HL-60 (cell line): ENCODE results near the gene TOX2.
A peak's percentile ranks its signal among the peaks of the same experiment; 100 is the strongest.

Source experiments
- DNase-seq, 2 experiments: peaks; one replicate each; pipeline ENCODE4 v3.0.0-alpha.2; 2010 to 2020; ENCODE audit warnings: low read depth in 1 of 2, low spot score in 1 of 2
- H3K27ac ChIP-seq: fragments of 250-450 bp; sonication (Bioruptor Pico); replicated peaks from 2 replicates; pipeline ENCODE4 v1.5.1; 2020; ENCODE audit warnings: mild to moderate bottlenecking, moderate library complexity
- H3K27me3 ChIP-seq: fragments of 250-450 bp; sonication (Bioruptor Pico); 2 replicates; pipeline ENCODE4 v1.5.1; 2021; ENCODE audit warnings: mild to moderate bottlenecking, moderate library complexity; ENCODE audit not compliant: insufficient read depth, poor library complexity, severe bottlenecking
- H3K4me3 ChIP-seq: replicated peaks from 2 replicates; pipeline ENCODE4 v1.5.1; 2011; ENCODE audit warnings: mild to moderate bottlenecking, control low read depth, low read length; ENCODE audit not compliant: insufficient read depth
- GABPA ChIP-seq: IDR thresholded peaks from 2 replicates; pipeline ENCODE4 v1.6.1; 2012; ENCODE audit warnings: low read depth
- POLR2AphosphoS5 ChIP-seq: IDR thresholded peaks from 2 replicates; pipeline ENCODE4 v1.6.1; 2012; ENCODE audit warnings: low read depth
- SPI1 ChIP-seq: IDR thresholded peaks from 2 replicates; pipeline ENCODE4 v1.6.1; 2012; ENCODE audit warnings: low read depth, mild to moderate bottlenecking, borderline replicate concordance
- TF ChIP-seq, protein P1 (sequence below): IDR thresholded peaks from 2 replicates; pipeline ENCODE4 v1.6.1; 2012; ENCODE audit warnings: low read depth; ENCODE audit not compliant: insufficient replicate concordance
- TF ChIP-seq, protein P2 (sequence below): IDR thresholded peaks from one replicate; pipeline ENCODE4 v1.5.1; 2011; ENCODE audit warnings: low read length, control low read depth, inconsistent platforms; ENCODE audit not compliant: insufficient read depth

TOX2 gene

GRCh38 chr20:43959079-43959919, 44.6 kb downstream of the TOX2 start:
- H3K27me3 ChIP-seq = no peaks in the 10 kb centered on the region
- TF ChIP-seq SPI1 (peak; percentile 46; the same call in 1 of the 2 replicates), POLR2AphosphoS5 (no peak), GABPA (no peak)
- no peak overlapping the region for H3K4me3 ChIP-seq
- peak in 1 of 2 experiments; percentile 58 for DNase-seq
- peak overlapping the region; percentile 47 for H3K27ac ChIP-seq

- TF ChIP-seq, protein P1, sequence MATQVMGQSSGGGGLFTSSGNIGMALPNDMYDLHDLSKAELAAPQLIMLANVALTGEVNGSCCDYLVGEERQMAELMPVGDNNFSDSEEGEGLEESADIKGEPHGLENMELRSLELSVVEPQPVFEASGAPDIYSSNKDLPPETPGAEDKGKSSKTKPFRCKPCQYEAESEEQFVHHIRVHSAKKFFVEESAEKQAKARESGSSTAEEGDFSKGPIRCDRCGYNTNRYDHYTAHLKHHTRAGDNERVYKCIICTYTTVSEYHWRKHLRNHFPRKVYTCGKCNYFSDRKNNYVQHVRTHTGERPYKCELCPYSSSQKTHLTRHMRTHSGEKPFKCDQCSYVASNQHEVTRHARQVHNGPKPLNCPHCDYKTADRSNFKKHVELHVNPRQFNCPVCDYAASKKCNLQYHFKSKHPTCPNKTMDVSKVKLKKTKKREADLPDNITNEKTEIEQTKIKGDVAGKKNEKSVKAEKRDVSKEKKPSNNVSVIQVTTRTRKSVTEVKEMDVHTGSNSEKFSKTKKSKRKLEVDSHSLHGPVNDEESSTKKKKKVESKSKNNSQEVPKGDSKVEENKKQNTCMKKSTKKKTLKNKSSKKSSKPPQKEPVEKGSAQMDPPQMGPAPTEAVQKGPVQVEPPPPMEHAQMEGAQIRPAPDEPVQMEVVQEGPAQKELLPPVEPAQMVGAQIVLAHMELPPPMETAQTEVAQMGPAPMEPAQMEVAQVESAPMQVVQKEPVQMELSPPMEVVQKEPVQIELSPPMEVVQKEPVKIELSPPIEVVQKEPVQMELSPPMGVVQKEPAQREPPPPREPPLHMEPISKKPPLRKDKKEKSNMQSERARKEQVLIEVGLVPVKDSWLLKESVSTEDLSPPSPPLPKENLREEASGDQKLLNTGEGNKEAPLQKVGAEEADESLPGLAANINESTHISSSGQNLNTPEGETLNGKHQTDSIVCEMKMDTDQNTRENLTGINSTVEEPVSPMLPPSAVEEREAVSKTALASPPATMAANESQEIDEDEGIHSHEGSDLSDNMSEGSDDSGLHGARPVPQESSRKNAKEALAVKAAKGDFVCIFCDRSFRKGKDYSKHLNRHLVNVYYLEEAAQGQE = no peak
- no peak for TF ChIP-seq POLR2AphosphoS5
- TF ChIP-seq, protein P2, sequence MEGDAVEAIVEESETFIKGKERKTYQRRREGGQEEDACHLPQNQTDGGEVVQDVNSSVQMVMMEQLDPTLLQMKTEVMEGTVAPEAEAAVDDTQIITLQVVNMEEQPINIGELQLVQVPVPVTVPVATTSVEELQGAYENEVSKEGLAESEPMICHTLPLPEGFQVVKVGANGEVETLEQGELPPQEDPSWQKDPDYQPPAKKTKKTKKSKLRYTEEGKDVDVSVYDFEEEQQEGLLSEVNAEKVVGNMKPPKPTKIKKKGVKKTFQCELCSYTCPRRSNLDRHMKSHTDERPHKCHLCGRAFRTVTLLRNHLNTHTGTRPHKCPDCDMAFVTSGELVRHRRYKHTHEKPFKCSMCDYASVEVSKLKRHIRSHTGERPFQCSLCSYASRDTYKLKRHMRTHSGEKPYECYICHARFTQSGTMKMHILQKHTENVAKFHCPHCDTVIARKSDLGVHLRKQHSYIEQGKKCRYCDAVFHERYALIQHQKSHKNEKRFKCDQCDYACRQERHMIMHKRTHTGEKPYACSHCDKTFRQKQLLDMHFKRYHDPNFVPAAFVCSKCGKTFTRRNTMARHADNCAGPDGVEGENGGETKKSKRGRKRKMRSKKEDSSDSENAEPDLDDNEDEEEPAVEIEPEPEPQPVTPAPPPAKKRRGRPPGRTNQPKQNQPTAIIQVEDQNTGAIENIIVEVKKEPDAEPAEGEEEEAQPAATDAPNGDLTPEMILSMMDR = no peak
- no peak for TF ChIP-seq SPI1
- TF ChIP-seq GABPA = no peak
- H3K27me3 ChIP-seq = peaks cover under 1% of the 10 kb centered on the region
- DNase-seq = no peak
- H3K27ac ChIP-seq = no peak overlapping the region; the same call in 1 of the 2 replicates
- no peak overlapping the region for H3K4me3 ChIP-seq
Measured at GRCh38 chr20:43959920-43960227, 45.2 kb downstream of the TOX2 start.

DNA sequence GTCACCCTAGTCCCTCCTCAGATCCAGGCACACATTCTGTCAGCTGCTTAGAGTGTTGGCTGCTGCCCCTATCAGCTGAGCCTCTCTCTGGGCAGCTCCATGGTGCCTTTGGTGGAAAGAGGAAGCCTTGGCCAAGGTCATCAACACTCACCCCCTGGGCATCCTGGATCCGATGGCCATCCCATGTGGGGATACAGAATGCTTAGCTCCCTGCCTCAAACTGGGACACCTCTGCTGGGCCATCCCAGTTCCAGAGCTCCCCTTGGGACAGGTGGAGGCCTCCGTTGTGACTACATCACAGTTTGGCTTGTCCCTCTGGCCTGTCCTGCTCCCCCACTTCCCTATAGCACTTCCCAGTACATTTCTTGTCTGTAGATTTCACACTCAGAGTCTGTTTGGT, 45.6 kb downstream of the TOX2 start:
- DNase-seq = no peak
- TF ChIP-seq, protein P2 = no peak
- TF ChIP-seq SPI1 = no peak; the same call in 1 of the 2 replicates
- no peak overlapping the region for H3K27ac ChIP-seq
- H3K4me3 ChIP-seq = no peak overlapping the region
- H3K27me3 ChIP-seq = peaks cover 4% of the 10 kb centered on the region

GRCh38 chr20:43961116-43961515, 46.5 kb downstream of the TOX2 start:
- DNase-seq = no peak
- Histone ChIP-seq H3K4me3 (no peak overlapping the region), H3K27me3 (peaks cover 7% of the 10 kb centered on the region), H3K27ac (no peak overlapping the region)
- TF ChIP-seq GABPA (no peak), POLR2AphosphoS5 (no peak), SPI1 (no peak)
- TF ChIP-seq, protein P1 = no peak
- TF ChIP-seq, protein P2 = no peak
